Measurements from ENCODE around the gene RIMOC1.

Gene RIMOC1

GRCh38 chr5:41877408-41877807 lies 26.7 kb upstream of the RIMOC1 start:
- no peaks in the 10 kb centered on the region for H3K9me3 ChIP-seq (ENCODE audit: control insufficient read depth, low read length)
- H2AFZ ChIP-seq = no peak overlapping the region
- no peak for TF ChIP-seq CTCF (IDR thresholded peaks at IDR 0.05)
- no peak overlapping the region for H3K27ac ChIP-seq
- H3K4me3 ChIP-seq (ENCODE audit: low read depth, low read length) = no peak overlapping the region
- H3K36me3 ChIP-seq (ENCODE audit: control insufficient read depth, insufficient read depth, low read length) = no peaks in the 10 kb centered on the region
- H3K4me2 ChIP-seq (ENCODE audit: low read length) = no peak overlapping the region
- no peaks in the 10 kb centered on the region for H3K79me2 ChIP-seq
- no peak overlapping the region for H3K9ac ChIP-seq
- no peaks in the 10 kb centered on the region for H3K27me3 ChIP-seq (ENCODE audit: control insufficient read depth, insufficient read depth, low read length)
- no peaks in the 10 kb centered on the region for H3K4me1 ChIP-seq

- H3K4me2 ChIP-seq (ENCODE audit: low read length) = no peak overlapping the region
- H2AFZ ChIP-seq = no peak overlapping the region
- no peak overlapping the region for H3K9ac ChIP-seq
- H3K36me3 ChIP-seq (ENCODE audit: control insufficient read depth, insufficient read depth, low read length) = no peaks in the 10 kb centered on the region
- H3K27ac ChIP-seq = no peak overlapping the region
- no peaks in the 10 kb centered on the region for H3K4me1 ChIP-seq
- H3K4me3 ChIP-seq (ENCODE audit: low read depth, low read length) = no peak overlapping the region
- no peaks in the 10 kb centered on the region for H3K27me3 ChIP-seq (ENCODE audit: control insufficient read depth, insufficient read depth, low read length)
- no peaks in the 10 kb centered on the region for H3K9me3 ChIP-seq (ENCODE audit: control insufficient read depth, low read length)
- no peak for TF ChIP-seq CTCF (IDR thresholded peaks at IDR 0.05)
- H3K79me2 ChIP-seq = no peaks in the 10 kb centered on the region
Measured at GRCh38 chr5:41878173-41878572, 26.0 kb upstream of the RIMOC1 start.

- H3K4me1 ChIP-seq = no peaks in the 10 kb centered on the region
- TF ChIP-seq CTCF (IDR thresholded peaks at IDR 0.05) = no peak
- H3K4me2 ChIP-seq (ENCODE audit: low read length) = no peak overlapping the region
- H3K9me3 ChIP-seq (ENCODE audit: control insufficient read depth, low read length) = no peaks in the 10 kb centered on the region
- H2AFZ ChIP-seq = no peak overlapping the region
- no peak overlapping the region for H3K27ac ChIP-seq
- no peak overlapping the region for H3K4me3 ChIP-seq (ENCODE audit: low read depth, low read length)
- no peaks in the 10 kb centered on the region for H3K36me3 ChIP-seq (ENCODE audit: control insufficient read depth, insufficient read depth, low read length)
- no peaks in the 10 kb centered on the region for H3K27me3 ChIP-seq (ENCODE audit: control insufficient read depth, insufficient read depth, low read length)
- no peaks in the 10 kb centered on the region for H3K79me2 ChIP-seq
- no peak overlapping the region for H3K9ac ChIP-seq
Measured at GRCh38 chr5:41878643-41879478, 25.3 kb upstream of the RIMOC1 start.

- H3K36me3 ChIP-seq (ENCODE audit: control insufficient read depth, insufficient read depth, low read length) = no peaks in the 10 kb centered on the region
- no peak overlapping the region for H3K4me3 ChIP-seq (ENCODE audit: low read depth, low read length)
- H3K27me3 ChIP-seq (ENCODE audit: control insufficient read depth, insufficient read depth, low read length) = no peaks in the 10 kb centered on the region
- no peak overlapping the region for H3K27ac ChIP-seq
- no peaks in the 10 kb centered on the region for H3K4me1 ChIP-seq
- H3K9me3 ChIP-seq (ENCODE audit: control insufficient read depth, low read length) = no peaks in the 10 kb centered on the region
- H3K4me2 ChIP-seq (ENCODE audit: low read length) = no peak overlapping the region
- H2AFZ ChIP-seq = no peak overlapping the region
- H3K79me2 ChIP-seq = no peaks in the 10 kb centered on the region
- H3K9ac ChIP-seq = no peak overlapping the region
- no peak for TF ChIP-seq CTCF (IDR thresholded peaks at IDR 0.05)
Measured at GRCh38 chr5:41882765-41883164, 21.4 kb upstream of the RIMOC1 start.

GRCh38 chr5:41883243-41883642 lies 20.9 kb upstream of the RIMOC1 start:
- Histone ChIP-seq H3K4me2 (ENCODE audit: low read length) (no peak overlapping the region), H3K79me2 (no peaks in the 10 kb centered on the region), H3K27me3 (ENCODE audit: control insufficient read depth, insufficient read depth, low read length) (no peaks in the 10 kb centered on the region), H3K27ac (no peak overlapping the region), H2AFZ (no peak overlapping the region), H3K36me3 (ENCODE audit: control insufficient read depth, insufficient read depth, low read length) (no peaks in the 10 kb centered on the region), H3K4me3 (ENCODE audit: low read depth, low read length) (no peak overlapping the region), H3K9me3 (ENCODE audit: control insufficient read depth, low read length) (no peaks in the 10 kb centered on the region), H3K4me1 (no peaks in the 10 kb centered on the region), H3K9ac (no peak overlapping the region)
- TF ChIP-seq CTCF (IDR thresholded peaks at IDR 0.05) = no peak
